H4 (cell line): ENCODE data around the gene PLA2G4B. TPM values are rescaled to one million over a fixed set of nuclear protein-coding genes. Genes with fewer than 3 reads are reported as not detected.

Experiments
- DNase-seq: peaks from one replicate; pipeline ENCODE4 v3.0.0-alpha.2; 2015; ENCODE audit warnings: low spot score
- total RNA-seq: library from RNA; depleted of rRNA; stranded (reverse); fragments of >200 nt; shearing (Covaris generic); gene quantifications from 2 replicates; pipeline ENCODE4 v1.2.3, GENCODE V29; 2014

Gene PLA2G4B
- total RNA-seq, 1 experiment from 2014 or later = 0.62 TPM

- DNase-seq = no peak
Measured at GRCh38 chr15:41850482-41851166, 12.0 kb downstream of the PLA2G4B start.

GRCh38 chr15:41851167-41851523 lies 12.5 kb downstream of the PLA2G4B start:
- DNase-seq = no peak

- no peak for DNase-seq
Measured at GRCh38 chr15:41851755-41852370, 13.2 kb downstream of the PLA2G4B start.

- DNase-seq = no peak
Measured at GRCh38 chr15:41852736-41853590, 14.3 kb downstream of the PLA2G4B start.

GRCh38 chr15:41853831-41854230 lies 15.2 kb downstream of the PLA2G4B start:
- DNase-seq = no peak

GRCh38 chr15:41854443-41854842 lies 15.8 kb downstream of the PLA2G4B start:
- no peak for DNase-seq

GRCh38 chr15:41855261-41855961 lies 16.8 kb downstream of the PLA2G4B start:
- DNase-seq = no peak

- DNase-seq = no peak
Measured at GRCh38 chr15:41856262-41856661, 17.6 kb downstream of the PLA2G4B start.

- no peak for DNase-seq
Measured at GRCh38 chr15:41856716-41857115, 18.1 kb downstream of the PLA2G4B start.

- DNase-seq = no peak
Measured at GRCh38 chr15:41857316-41857715, 18.7 kb downstream of the PLA2G4B start.

GRCh38 chr15:41858756-41859155 lies 20.1 kb downstream of the PLA2G4B start:
- DNase-seq = no peak

GRCh38 chr15:41860049-41860828 lies 21.6 kb downstream of the PLA2G4B start:
- DNase-seq = no peak

- DNase-seq = no peak
Measured at GRCh38 chr15:41861736-41862356, 23.2 kb downstream of the PLA2G4B start.

- DNase-seq = no peak
Measured at GRCh38 chr15:41862515-41863116, 24.0 kb downstream of the PLA2G4B start.

GRCh38 chr15:41865490-41866055 lies 26.9 kb downstream of the PLA2G4B start:
- no peak for DNase-seq

GRCh38 chr15:41866263-41866703 lies 27.6 kb downstream of the PLA2G4B start:
- DNase-seq = no peak

- DNase-seq = no peak
Measured at GRCh38 chr15:41866872-41867579, 28.4 kb downstream of the PLA2G4B start.

- DNase-seq = no peak
Measured at GRCh38 chr15:41868321-41868720, 29.7 kb downstream of the PLA2G4B start.
